SH-SY5Y (cell line): ENCODE measurements around the gene GABRB3.

Experiments used
- GATA2 ChIP-seq: IDR thresholded peaks from 2 replicates; pipeline ENCODE4 v1.6.1; 2011; ENCODE audit warnings: mild to moderate bottlenecking, low read depth, low read length
- GATA3 ChIP-seq: IDR thresholded peaks from 2 replicates; pipeline ENCODE4 v1.6.1; 2011; ENCODE audit warnings: low read depth, mild to moderate bottlenecking, low read length, moderate library complexity

- no peak for TF ChIP-seq GATA2
- TF ChIP-seq GATA3 = no peak
These were observed 157.0 kb downstream of the GABRB3 start for GRCh38 chr15:26615927-26616302.
